Nephron (organoid): ENCODE results near the gene UBE2F.

Experiments used
- H3K27ac Mint-ChIP-seq, 3 experiments: 2 replicates each; pipeline ENCODE4 v1.8.0; 2020; ENCODE audit warnings: mixed read lengths in 3 of 3, mild to moderate bottlenecking in 2 of 3, moderate library complexity in 1 of 3
- H3K27me3 Mint-ChIP-seq: 2 replicates; pipeline ENCODE4 v1.8.0; 2021; ENCODE audit warnings: low read depth, mild to moderate bottlenecking, moderate library complexity, mixed read lengths
- H3K36me3 Mint-ChIP-seq: 2 replicates; pipeline ENCODE4 v1.8.0; 2020; ENCODE audit warnings: low read depth, mixed read lengths
- H3K4me1 Mint-ChIP-seq: 2 replicates; pipeline ENCODE4 v1.8.0; 2020; ENCODE audit warnings: mixed read lengths
- H3K4me3 Mint-ChIP-seq, 3 experiments: 2 replicates each; pipeline ENCODE4 v1.8.0; 2020; ENCODE audit warnings: mild to moderate bottlenecking in 3 of 3, mixed read lengths in 3 of 3, moderate library complexity in 2 of 3
- H3K9me3 Mint-ChIP-seq: 2 replicates; pipeline ENCODE4 v1.8.0; 2020; ENCODE audit warnings: mixed read lengths
- CTCF ChIP-seq, 3 experiments: fragments of 200-600 bp; sonication (generic); IDR thresholded peaks; one replicate each; pipeline ENCODE4 v1.5.0; 2021; ENCODE audit warnings: antibody characterized with exemption in 3 of 3; ENCODE audit not compliant: unreplicated experiment in 3 of 3

UBE2F gene

GRCh38 chr2:238042090-238042489 is 75.3 kb downstream of the UBE2F start:
- no peak overlapping the region for H3K4me3 Mint-ChIP-seq
- TF ChIP-seq CTCF (IDR thresholded peaks at IDR 0.05; ENCODE audit: unreplicated experiment in 3 of 3): no peak
- no peaks in the 10 kb centered on the region for H3K27me3 Mint-ChIP-seq
- H3K27ac Mint-ChIP-seq: no peak overlapping the region
- H3K9me3 Mint-ChIP-seq: no peaks in the 10 kb centered on the region
- H3K4me1 Mint-ChIP-seq: no peaks in the 10 kb centered on the region
- peaks cover 46% of the 10 kb centered on the region for H3K36me3 Mint-ChIP-seq

- Mint-ChIP-seq H3K9me3 (peaks cover 6% of the 10 kb centered on the region), H3K27ac (no peak overlapping the region), H3K36me3 (peaks cover 50% of the 10 kb centered on the region), H3K4me3 (no peak overlapping the region), H3K4me1 (no peaks in the 10 kb centered on the region), H3K27me3 (no peaks in the 10 kb centered on the region)
- no peak for TF ChIP-seq CTCF (IDR thresholded peaks at IDR 0.05; ENCODE audit: unreplicated experiment in 3 of 3)
Measured at GRCh38 chr2:238042849-238043584, 76.2 kb downstream of the UBE2F start.

- Mint-ChIP-seq H3K27ac (no peak overlapping the region), H3K4me3 (no peak overlapping the region), H3K27me3 (no peaks in the 10 kb centered on the region), H3K4me1 (no peaks in the 10 kb centered on the region), H3K9me3 (peaks cover 11% of the 10 kb centered on the region), H3K36me3 (peaks cover 51% of the 10 kb centered on the region)
- no peak for TF ChIP-seq CTCF (IDR thresholded peaks at IDR 0.05; ENCODE audit: unreplicated experiment in 3 of 3)
Measured at GRCh38 chr2:238043851-238044250, 77.0 kb downstream of the UBE2F start.

- H3K27ac Mint-ChIP-seq: no peak overlapping the region
- no peaks in the 10 kb centered on the region for H3K4me1 Mint-ChIP-seq
- peaks cover 49% of the 10 kb centered on the region for H3K36me3 Mint-ChIP-seq
- H3K4me3 Mint-ChIP-seq: no peak overlapping the region
- no peak for TF ChIP-seq CTCF (IDR thresholded peaks at IDR 0.05; ENCODE audit: unreplicated experiment in 3 of 3)
- H3K9me3 Mint-ChIP-seq: peaks cover 11% of the 10 kb centered on the region
- H3K27me3 Mint-ChIP-seq: no peaks in the 10 kb centered on the region
Measured at GRCh38 chr2:238045575-238045974, 78.8 kb downstream of the UBE2F start.

GRCh38 chr2:238046725-238047270 is 80.0 kb downstream of the UBE2F start:
- peaks cover 39% of the 10 kb centered on the region for H3K36me3 Mint-ChIP-seq
- H3K4me3 Mint-ChIP-seq: no peak overlapping the region
- peaks cover 4% of the 10 kb centered on the region for H3K27me3 Mint-ChIP-seq
- TF ChIP-seq CTCF (IDR thresholded peaks at IDR 0.05; ENCODE audit: unreplicated experiment in 3 of 3): no peak
- H3K27ac Mint-ChIP-seq: no peak overlapping the region
- no peaks in the 10 kb centered on the region for H3K4me1 Mint-ChIP-seq
- peaks cover 11% of the 10 kb centered on the region for H3K9me3 Mint-ChIP-seq
